22Rv1 (cell line): ENCODE results near the gene DLG1.

Experiments
- H3K27ac ChIP-seq: fragments of 450-650 bp; 2 replicates; pipeline ENCODE4 v1.5.1; 2017
- ZFX ChIP-seq: fragments of 450-650 bp; IDR thresholded peaks from 2 replicates; pipeline ENCODE4 v1.6.1; 2017; ENCODE audit warnings: antibody characterized with exemption, borderline replicate concordance
- TF ChIP-seq, protein P1 (sequence below): fragments of 450-650 bp; IDR thresholded peaks from 2 replicates; pipeline ENCODE4 v1.5.1; 2017; ENCODE audit warnings: mild to moderate bottlenecking

DLG1 gene

DNA sequence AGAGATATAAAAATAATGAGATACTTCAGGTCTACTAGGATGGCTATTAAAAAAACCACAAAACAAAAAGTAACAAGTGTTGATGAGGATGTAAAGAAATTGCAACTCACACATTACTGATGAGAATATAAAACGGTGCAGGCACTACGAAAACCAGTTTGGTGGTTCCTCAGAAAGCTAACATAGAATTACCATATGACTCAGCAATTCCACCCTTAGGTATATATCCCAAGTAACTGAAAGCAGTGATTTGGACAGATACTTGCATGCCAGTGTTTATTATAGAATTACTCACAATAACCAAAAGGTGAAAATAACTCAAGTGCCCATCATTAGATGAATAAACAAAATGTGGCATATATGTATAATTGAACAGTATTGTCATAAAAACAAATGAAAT is 181.3 kb downstream of the DLG1 start:
- H3K27ac ChIP-seq = no peak overlapping the region
- TF ChIP-seq, protein P1, sequence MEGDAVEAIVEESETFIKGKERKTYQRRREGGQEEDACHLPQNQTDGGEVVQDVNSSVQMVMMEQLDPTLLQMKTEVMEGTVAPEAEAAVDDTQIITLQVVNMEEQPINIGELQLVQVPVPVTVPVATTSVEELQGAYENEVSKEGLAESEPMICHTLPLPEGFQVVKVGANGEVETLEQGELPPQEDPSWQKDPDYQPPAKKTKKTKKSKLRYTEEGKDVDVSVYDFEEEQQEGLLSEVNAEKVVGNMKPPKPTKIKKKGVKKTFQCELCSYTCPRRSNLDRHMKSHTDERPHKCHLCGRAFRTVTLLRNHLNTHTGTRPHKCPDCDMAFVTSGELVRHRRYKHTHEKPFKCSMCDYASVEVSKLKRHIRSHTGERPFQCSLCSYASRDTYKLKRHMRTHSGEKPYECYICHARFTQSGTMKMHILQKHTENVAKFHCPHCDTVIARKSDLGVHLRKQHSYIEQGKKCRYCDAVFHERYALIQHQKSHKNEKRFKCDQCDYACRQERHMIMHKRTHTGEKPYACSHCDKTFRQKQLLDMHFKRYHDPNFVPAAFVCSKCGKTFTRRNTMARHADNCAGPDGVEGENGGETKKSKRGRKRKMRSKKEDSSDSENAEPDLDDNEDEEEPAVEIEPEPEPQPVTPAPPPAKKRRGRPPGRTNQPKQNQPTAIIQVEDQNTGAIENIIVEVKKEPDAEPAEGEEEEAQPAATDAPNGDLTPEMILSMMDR = no peak
- no peak for TF ChIP-seq ZFX

DNA sequence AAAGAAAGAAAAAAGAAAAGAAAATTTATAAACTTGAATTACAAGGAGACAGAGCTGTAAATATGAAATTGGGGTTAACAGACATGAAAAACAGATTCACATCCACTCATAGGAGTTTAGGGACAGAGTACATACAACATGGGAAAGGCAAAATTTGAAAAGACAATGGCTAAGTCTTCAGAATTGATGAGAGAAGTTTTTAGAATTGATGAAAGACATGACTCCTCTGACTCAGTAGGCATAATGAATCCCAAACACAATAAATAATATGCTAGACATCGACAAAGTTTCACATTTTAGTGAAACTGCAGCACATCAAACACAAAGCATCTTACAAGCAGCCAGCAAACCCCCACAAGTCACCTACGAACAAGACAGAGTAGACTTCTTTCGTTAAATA is 184.4 kb downstream of the DLG1 start:
- no peak overlapping the region for H3K27ac ChIP-seq
- TF ChIP-seq ZFX = no peak

DNA sequence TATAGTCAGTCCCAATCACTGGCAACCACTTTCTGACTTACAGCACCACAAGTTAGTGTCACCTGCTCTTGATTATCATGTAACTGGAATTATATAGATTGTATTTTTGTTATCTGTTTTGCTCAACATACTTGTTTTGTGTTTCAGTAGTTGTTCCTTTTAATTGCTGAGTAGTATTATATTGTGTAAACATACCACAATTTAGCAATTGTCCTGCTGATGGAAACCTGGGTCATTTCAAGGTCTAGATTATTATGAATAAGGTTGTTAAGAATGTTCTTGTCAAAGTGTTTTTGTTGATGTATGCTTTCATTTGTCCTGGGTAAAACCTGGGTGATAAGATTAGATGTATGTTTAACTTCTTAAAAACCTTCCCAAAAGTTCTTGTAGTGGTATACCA is 186.7 kb downstream of the DLG1 start:
- TF ChIP-seq, protein P1 = no peak
- H3K27ac ChIP-seq = no peak overlapping the region

DNA sequence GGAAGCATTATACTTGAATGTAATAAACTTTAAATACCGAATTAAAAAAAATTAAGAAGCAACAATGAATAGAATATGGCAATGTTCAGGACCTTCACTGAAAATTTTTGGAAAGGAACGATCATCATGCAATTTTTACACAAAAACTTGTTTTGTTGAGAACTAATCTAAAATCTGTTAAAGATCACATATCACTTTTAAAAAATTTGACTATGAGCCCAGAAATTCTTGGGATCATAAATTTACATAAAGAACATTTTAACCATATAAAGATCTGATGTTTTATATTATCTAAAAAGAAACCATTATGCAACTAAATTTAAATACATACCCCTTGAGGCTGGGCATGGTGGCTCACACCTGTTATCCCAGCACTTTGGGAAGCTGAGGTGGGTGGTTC is 192.6 kb downstream of the DLG1 start:
- TF ChIP-seq ZFX = no peak
- TF ChIP-seq, protein P1 = no peak
- no peak overlapping the region for H3K27ac ChIP-seq

DNA sequence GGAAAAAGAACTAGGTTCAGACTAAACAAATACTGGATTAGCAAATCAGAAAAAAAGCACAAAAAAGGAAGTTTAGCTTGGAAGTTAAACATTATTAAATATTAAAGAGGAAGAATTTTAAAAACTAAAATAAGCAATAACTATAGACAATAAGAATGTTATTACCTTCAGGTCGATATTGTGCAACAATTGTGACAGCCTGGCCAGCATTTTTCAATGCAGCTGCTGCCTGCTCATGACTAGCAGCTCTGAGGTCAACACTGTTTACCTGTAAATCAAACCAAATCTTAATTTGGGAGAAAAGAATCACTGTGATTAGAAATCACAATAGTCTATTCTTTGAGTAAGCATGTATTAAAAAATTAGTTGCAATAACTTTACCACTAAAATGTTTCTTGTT is 193.7 kb downstream of the DLG1 start:
- H3K27ac ChIP-seq = no peak overlapping the region

DNA sequence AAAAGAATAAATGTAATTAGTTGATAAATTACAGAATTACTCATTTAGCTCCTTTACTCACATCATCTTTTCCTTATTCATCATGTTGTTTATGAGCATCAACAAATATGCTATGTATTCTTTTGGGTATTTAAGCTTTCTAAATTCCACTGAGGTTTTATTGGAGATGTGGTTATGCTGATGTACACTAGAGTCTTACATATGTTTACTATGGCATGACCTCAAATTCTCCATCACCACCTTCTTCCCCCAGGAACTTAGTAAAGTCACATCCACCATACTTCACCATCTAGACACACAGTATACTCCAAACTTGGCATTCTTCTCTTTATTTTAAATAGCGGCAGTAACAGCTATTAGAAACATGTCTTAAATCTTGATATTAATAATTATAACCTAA is 194.6 kb downstream of the DLG1 start:
- H3K27ac ChIP-seq = no peak overlapping the region
- no peak for TF ChIP-seq ZFX
- TF ChIP-seq, protein P1 = no peak

More for the DNA sequence above, 193.7 kb downstream of the DLG1 start:
- TF ChIP-seq, protein P1 = no peak
- no peak for TF ChIP-seq ZFX

DNA sequence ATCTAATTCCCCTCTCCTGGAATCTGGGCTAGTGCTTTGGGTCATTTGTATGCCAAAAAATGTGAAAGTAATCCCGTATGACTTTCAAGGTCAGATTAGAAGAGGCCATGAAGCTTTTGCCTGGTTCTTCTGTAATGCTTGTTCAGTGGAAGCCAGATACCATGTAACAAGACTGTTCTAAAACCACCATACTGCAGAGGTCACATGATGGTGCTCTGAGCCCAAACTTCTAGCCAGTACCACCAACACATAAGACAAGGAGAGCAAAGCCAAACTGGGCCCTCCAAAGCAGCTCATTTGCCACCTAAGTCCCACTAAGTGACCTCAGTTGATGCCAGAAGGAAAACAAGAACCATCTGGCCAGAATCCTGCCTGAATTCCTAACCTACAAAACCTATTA is 204.5 kb downstream of the DLG1 start:
- peak overlapping the region; percentile 2; the same call in 1 of the 2 replicates for H3K27ac ChIP-seq
- TF ChIP-seq, protein P1 = no peak
- no peak for TF ChIP-seq ZFX

DNA sequence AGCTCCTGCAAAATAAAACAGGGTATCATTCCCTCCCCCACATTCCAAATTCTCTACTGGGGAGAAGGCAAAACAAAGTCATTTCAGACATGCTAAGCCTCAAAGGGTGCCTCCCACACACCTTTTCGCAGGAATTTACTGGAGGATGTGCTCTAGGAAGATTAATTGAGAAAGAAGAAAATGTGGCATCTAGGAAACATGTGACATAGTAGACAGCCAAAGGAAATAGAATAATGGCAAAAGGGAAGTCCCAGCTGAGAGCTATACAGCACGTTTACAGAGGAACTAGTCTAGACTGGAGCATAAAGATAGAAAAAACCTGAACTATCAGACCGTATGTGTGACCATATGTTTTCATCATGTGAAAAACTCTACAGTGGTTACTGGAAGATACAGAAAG is 210.0 kb downstream of the DLG1 start:
- no peak for TF ChIP-seq ZFX
- TF ChIP-seq, protein P1 = no peak
- no peak overlapping the region for H3K27ac ChIP-seq
